ENCODE results near the gene KDM5C. TPM values are rescaled to one million over a fixed set of nuclear protein-coding genes. Genes with fewer than 3 reads are reported as not detected.

The KDM5C gene
- total and polyA plus RNA-seq, 9 of the 15 experiments (the other 6 are each of a cell fraction or from before 2014, with no cell fraction given): 0.62 to 136 (median 52.4) TPM

- Histone ChIP-seq H2AFZ (ENCODE audit: low read depth, low read length) (no peak overlapping the region), H3K36me3 (ENCODE audit: control insufficient read depth, insufficient read depth, low read length) (peaks cover 79% of the 10 kb centered on the region), H3K4me2 (ENCODE audit: insufficient read depth, low read length) (no peak overlapping the region), H3K4me3 (no peak overlapping the region), H3K9ac (ENCODE audit: insufficient read depth in 1 of 2, low read depth in 2 of 2, low read length in 2 of 2) (no peak overlapping the region), H3K9me1 (ENCODE audit: control insufficient read depth, insufficient read depth, low read length) (no peaks in the 10 kb centered on the region), H3K79me2 (ENCODE audit: control insufficient read depth, insufficient read depth, low read length) (no peaks in the 10 kb centered on the region), H3K27ac (ENCODE audit: extremely low read depth, low read depth, low read length) (no peak overlapping the region), H3K4me1 (replicated peaks in 1 of 2; ENCODE audit: control insufficient read depth in 2 of 2, insufficient read depth in 2 of 2, low read length in 2 of 2) (peaks cover 0 to 6% of the 10 kb centered on the region in 2 experiments; a peak in 2 of 5 replicates), H3K27me3 (ENCODE audit: control insufficient read depth in 2 of 2, insufficient read depth in 2 of 2, low read length in 2 of 2) (no peaks in the 10 kb centered on the region), H4K20me1 (replicated peaks; ENCODE audit: control insufficient read depth, insufficient read depth, low read length) (0 out of 2 replicates have a peak, but pooled peaks cover 1% of the 10 kb centered on the region), H3K9me3 (replicated peaks; ENCODE audit: control insufficient read depth, insufficient read depth, low read depth, low read length) (no peaks in the 10 kb centered on the region)
- 100% methylated on average over 1 of the region's 2 CpGs for WGBS (ENCODE audit: insufficient coverage, low coverage, missing lambda C conversion rate)
- BruUV-seq (replicated peaks): no TSS peak
- TF ChIP-seq SUPT5H (IDR thresholded peaks at IDR 0.05): peak; percentile 15; the same call in 1 of the 2 replicates
- TF ChIP-seq ZNF740 (CRISPR knock-in tag; IDR thresholded peaks at IDR 0.05): no peak
- no peak for TF ChIP-seq ZNF740 (tag; IDR thresholded peaks at IDR 0.05)
- no peak for TF ChIP-seq GABPA (tag; conservative IDR thresholded peaks at IDR 0.05; ENCODE audit: low read depth)
- TF ChIP-seq HBP1 (CRISPR knock-in tag; IDR thresholded peaks at IDR 0.05): 0 out of 2 replicates have a peak, but pooled peaks have one; percentile 32
- TF ChIP-seq OTX1 (CRISPR knock-in tag; IDR thresholded peaks at IDR 0.05): 0 out of 2 replicates have a peak, but pooled peaks have one; percentile 43
- POLR2A ChIA-PET: interaction anchor here (0.6 to 1.1 kb wide), 4 partner anchors 10 to 21 kb away, joined by 3 read pairs; no protein-coding TSS in a partner anchor
- FAIRE-seq (no peak), DNase-seq (ENCODE audit: extremely low read depth in 1 of 4, low spot score in 3 of 4) (no peak), ATAC-seq (no peak)
- intact Hi-C loops (cut with micrococcal nuclease) (no loop called here), in situ Hi-C loops (cut with MboI) (no loop called here)
- CTCF ChIA-PET (ENCODE audit: low intra/inter-chr PET ratio): no interaction called here
Measured at GRCh38 chrX:53195401-53195800, 29.6 kb downstream of the KDM5C start.
